ENCODE measurements around the gene TARS2. TPM values are rescaled to one million over a fixed set of nuclear protein-coding genes. Genes with fewer than 3 reads are reported as not detected.

Gene TARS2
- total RNA-seq, 1 donor from 2014 or later, result 20.3 TPM

DNA sequence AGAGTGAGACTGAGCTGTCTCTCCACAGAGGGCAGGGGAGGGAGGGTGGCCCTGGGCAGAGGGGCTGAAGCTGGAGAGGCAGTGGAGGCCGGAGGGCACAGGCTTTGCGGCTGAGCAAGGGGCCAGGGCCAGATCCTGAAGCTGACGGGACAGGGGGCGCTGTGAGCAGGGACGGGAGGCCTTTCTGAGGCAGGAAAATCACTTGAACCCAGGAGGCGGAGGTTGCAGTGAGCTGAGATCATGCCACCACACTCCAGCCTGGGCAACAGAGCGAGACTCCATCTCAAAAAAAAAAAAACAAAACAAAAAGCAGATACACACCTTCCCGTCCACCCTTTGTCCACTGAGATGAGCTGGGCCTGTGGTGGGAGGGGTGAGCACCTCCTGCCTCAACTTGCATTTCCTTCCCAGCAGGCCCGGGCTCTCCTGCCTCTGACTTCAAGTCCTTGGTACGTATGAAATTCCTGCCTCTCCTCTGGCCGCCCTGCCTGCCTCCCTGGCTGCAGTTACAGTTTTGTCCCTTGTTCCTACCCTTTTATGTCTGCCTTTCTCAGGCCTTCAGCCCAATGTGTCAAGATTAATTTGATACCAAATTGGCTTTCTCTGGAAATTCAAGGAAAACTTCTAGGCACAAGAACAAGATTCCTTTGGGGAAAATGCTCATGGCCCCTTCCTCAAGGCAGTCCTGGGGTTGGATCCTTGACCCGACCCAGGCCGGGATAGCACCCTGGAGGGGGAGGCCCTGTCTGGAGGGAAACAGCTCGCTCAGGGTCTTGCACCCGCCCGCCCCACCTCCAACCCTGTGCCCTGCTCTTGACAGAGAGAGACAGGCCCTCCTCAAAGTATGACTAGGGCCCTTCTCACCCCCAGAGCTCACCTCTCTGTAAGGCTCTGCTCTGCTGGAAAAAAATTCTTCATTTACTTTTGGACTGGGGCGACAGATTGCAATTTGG is 50.8 kb downstream of the TARS2 start:
- ATAC-seq, result peak; percentile 79

GRCh38 chr1:150543500-150544143 is 56.4 kb downstream of the TARS2 start:
- peak; percentile 58 for ATAC-seq

- peak; percentile 29 for ATAC-seq
These were observed 57.0 kb downstream of the TARS2 start for GRCh38 chr1:150544204-150544603.

DNA sequence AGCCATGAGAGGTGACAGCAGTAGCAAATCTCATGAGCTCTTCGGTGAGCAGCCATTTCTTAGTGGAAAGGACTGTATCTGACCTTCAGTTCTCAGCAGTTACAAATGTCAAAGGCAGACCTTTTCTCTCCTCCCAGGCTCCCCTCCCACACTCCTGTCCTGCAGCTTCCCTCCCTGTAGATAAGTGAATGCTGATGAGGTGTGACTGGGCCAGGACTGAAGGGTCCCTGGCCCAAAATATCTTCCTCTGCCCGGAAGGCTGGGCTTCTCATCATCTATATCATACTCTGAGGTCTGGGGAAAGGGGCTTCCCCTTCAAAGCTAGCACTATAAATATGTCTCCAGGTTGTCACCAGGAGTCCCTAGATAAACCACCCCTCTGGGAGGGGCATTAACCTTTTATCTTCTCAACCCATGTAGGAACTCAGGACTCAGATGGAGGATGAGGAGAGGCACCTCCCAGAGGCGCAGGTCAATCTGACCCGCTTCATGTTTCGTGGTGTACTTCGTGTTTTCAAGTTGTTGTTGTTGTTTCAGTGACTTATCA is 58.3 kb downstream of the TARS2 start:
- no peak for ATAC-seq

DNA sequence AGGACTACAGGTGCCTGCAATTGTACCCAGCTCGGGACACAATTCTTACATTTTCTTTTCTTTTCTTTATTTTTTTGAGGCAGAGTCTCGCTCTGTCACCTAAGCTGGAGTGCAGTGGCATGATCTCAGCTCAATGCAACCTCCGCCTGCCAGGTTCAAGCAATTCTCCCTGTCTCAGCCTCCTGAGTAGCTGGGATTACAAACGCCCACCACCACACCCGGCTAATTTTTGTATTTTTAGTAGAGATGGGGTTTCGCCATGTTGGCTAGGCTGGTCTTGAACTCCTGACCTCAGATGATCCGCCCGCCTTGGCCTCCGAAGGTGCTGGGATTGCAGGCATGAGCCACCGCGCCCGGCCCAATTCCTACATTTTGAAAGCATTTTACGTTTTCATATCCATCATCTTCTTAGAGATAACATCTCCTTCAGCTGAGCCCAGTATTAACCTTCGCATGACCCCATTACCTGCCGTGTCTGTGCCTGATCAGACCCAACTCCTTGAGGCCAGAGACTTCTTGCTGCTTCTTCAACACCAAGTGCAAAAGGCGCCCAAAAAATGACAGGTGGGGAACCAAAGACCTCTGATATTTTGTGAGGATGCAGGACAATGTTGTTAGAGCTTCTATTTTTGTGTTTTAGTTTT is 59.2 kb downstream of the TARS2 start:
- ATAC-seq, result no peak

DNA sequence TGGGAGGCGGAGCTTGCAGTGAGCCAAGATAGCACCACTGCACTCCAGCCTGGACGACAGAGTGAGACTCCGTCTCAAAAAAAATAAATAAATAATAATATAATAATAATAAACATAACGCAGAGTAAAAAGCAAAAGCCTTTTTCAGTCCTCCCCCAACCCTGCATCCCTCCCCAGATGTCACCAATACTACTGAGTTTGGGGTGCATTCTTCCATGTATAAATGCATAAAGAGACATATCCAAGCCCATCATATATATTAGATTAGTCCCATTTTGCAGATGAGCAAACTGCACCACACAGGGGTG is 61.1 kb downstream of the TARS2 start:
- ATAC-seq, result no peak

- ATAC-seq, result peak; percentile 56
These were observed 61.6 kb downstream of the TARS2 start, which contains the start of gene ADAMTSL4 for GRCh38 chr1:150548632-150549495. TSS of gene ADAMTSL4 (plus strand) at chr1:150549408. CDS start at chr1:150552289, 2,881 bp downstream.

- ATAC-seq, result peak; percentile 2
These were observed 62.4 kb downstream of the TARS2 start for GRCh38 chr1:150549496-150550221.

- ATAC-seq, result peak; percentile 0
These were observed 63.2 kb downstream of the TARS2 start for GRCh38 chr1:150550222-150551050.

GRCh38 chr1:150551051-150551783 is 64.0 kb downstream of the TARS2 start:
- ATAC-seq, result no peak

- ATAC-seq, result no peak
These were observed 64.5 kb downstream of the TARS2 start for GRCh38 chr1:150551784-150552127.

DNA sequence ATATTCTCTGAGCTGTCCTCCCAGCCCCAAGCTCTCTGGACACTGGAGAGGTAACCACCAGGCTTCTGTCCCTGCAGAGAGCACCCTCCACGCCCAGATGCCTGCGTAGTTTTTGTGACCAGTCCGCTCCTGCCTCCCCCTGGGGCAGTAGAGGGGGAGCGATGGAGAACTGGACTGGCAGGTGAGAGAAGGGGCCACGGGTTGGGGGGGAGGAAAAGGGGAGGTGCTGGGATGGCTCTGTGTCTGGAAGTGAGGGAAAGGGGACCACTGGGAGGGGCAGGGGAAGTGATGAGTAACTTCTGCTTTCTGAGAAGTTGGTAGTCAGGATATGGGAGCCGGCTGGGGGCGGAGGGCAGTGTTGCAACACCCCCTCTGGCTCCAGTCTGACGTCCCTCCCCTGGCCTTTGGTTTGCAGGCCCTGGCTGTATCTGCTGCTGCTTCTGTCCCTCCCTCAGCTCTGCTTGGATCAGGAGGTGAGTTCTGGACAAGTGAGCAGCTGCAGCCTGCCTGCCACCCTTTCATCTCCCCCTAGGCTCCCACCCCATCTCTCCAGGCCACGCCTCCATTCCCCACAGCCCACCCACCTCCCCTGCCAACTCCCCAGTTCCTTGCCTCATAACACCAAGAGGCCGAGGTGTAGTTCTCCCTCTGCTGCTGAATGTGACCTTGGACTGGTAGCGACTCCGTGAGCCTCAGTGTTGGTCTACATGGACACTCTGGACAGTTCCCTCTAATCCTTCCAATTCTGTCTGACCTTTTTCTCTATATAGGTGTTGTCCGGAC is 65.1 kb downstream of the TARS2 start:
- peak; percentile 50 for ATAC-seq

GRCh38 chr1:150552911-150553289 is 65.7 kb downstream of the TARS2 start:
- no peak for ATAC-seq

GRCh38 chr1:150553392-150554085 is 66.3 kb downstream of the TARS2 start:
- no peak for ATAC-seq

- no peak for ATAC-seq
These were observed 66.8 kb downstream of the TARS2 start for GRCh38 chr1:150554086-150554452.

DNA sequence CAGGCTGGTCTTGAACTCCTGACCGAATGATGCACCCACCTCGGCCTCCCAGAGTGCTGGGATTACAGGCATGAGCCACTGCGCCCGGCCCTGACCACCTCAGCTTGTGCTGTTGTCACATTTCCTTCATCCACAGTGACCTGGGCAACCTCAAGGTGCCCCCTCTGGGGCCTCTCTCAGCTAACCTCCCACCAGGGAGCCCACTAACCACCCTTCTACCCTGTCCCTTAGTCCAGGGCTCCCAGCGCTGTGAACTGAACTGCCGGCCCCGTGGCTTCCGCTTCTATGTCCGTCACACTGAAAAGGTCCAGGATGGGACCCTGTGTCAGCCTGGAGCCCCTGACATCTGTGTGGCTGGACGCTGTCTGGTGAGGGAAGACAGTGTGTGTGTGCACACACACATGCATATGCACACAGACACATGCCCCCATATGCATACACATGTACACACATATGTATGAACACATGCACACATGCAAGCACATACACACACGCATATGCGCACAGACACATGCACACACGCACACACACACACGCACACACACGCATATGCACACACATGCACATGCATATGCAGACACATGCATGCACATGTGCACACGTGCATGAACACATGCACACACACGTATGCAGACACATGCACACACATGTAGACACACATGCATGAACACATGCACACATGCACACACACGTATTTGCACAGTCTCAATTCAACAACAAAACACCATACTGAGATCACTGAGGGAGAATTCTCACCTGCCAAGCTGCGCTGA is 68.2 kb downstream of the TARS2 start:
- no peak for ATAC-seq
